Heart left ventricle (tissue), 16 donors: ENCODE results near the gene HORMAD2. TPM values are rescaled to one million over a fixed set of nuclear protein-coding genes. Genes with fewer than 3 reads are reported as not detected.
"Not testable (repeated sequence)": the region's sequence is repeated elsewhere in the genome, so short reads cannot be mapped to it uniquely, and the experiment has no call there.

Source experiments
- ATAC-seq, 4 donors: fragments of 200-7000 bp; cut with Tn5 transposase; one replicate each; pipeline ENCODE4 v1.9.1; 2020 to 2022; ENCODE audit warnings: moderate library complexity in 4 of 4, mild to moderate bottlenecking in 3 of 4, moderate number of reproducible peaks in 1 of 4
- DNase-seq, 5 donors: peaks; one replicate each; pipeline ENCODE4 v3.0.0-alpha.2; 2020
- H3K27ac ChIP-seq, 12 donors: fragments of 200-600 bp; sonication (generic) in 4 of 12; one replicate each; pipeline versions ENCODE4 v1.5.0 to v1.8.0; 2016 to 2022; ENCODE audit warnings: mild to moderate bottlenecking in 2 of 12
- H3K27me3 ChIP-seq, 9 donors: fragments of 200-600 bp; sonication (generic) in 2 of 9; one replicate each; pipeline versions ENCODE4 v1.5.1 to v1.8.0; 2016 to 2022; ENCODE audit warnings: mild to moderate bottlenecking in 3 of 9
- H3K36me3 ChIP-seq, 9 donors: fragments of 200-600 bp; sonication (generic) in 2 of 9; one replicate each; pipeline versions ENCODE4 v1.5.0 to v1.8.0; 2018 to 2022; ENCODE audit warnings: mild to moderate bottlenecking in 2 of 9
- H3K4me1 ChIP-seq, 12 donors: fragments of 200-600 bp; sonication (generic) in 4 of 12; one replicate each; pipeline versions ENCODE4 v1.5.0 to v1.8.0; 2016 to 2022; ENCODE audit warnings: mild to moderate bottlenecking in 3 of 12
- H3K4me3 ChIP-seq, 12 donors: fragments of 200-600 bp; sonication (generic) in 4 of 12; one replicate each; pipeline versions ENCODE4 v1.5.0 to v1.8.0; 2017 to 2022; ENCODE audit warnings: mild to moderate bottlenecking in 9 of 12, moderate library complexity in 4 of 12
- H3K9me3 ChIP-seq, 12 donors: fragments of 200-600 bp; sonication (generic) in 4 of 12; one replicate each; pipeline versions ENCODE4 v1.5.0 to v1.8.0; 2016 to 2022; ENCODE audit warnings: mild to moderate bottlenecking in 1 of 12
- CTCF ChIP-seq, 12 donors: fragments of 200-600 bp; sonication (generic) in 4 of 12; IDR thresholded peaks; one replicate each; pipeline versions ENCODE4 v1.5.0 to v1.8.0; 2018 to 2022; ENCODE audit warnings: antibody characterized with exemption in 12 of 12, mild to moderate bottlenecking in 5 of 12
- POLR2A ChIP-seq, 2 donors: fragments of 450-650 bp; IDR thresholded peaks; one replicate each; pipeline ENCODE4 v1.6.1; 2017; ENCODE audit warnings: antibody characterized with exemption in 2 of 2, mild to moderate bottlenecking in 2 of 2, moderate library complexity in 2 of 2
- WGBS, 4 donors: extraction: QIAGEN DNeasy Blood & Tissue Kit in 2 of 4; methylation state at CpG; one replicate each; pipeline versions ENCODE4 v1.1.5 to v1.1.7; 2013 to 2018; 5-methylcytosine and 5-hydroxymethylcytosine counted together
- intact Hi-C, 10 donors: fragments of 100-400 bp; cut with DNase I; formaldehyde crosslinking; loops; one replicate each; pipeline versions ENCODE4 v1.11.1 to v1.14.2; 2022
- polyA plus RNA-seq, 2 donors: library from polyadenylated mRNA; stranded (reverse); fragments of 200-250 nt; gene quantifications; one replicate each; pipeline ENCODE4 v1.2.3, GENCODE V29; 2013
- total RNA-seq, 9 donors: library from RNA; depleted of rRNA in 2 of 9; stranded (reverse); fragments of >200 nt in 2 of 9; fragmentation: NEBNext Ultra II Directional in 3 of 9; extraction: Animal tissue kit (Norgen Biotek cat#: 25700) in 3 of 9; gene quantifications; one replicate each; pipeline versions ENCODE4 v1.1.0 to v1.2.4, GENCODE V29; 2016 to 2023
- donor health status: ischemic (EF 13 %, LVEDD 7.1; RV severe dilation, severe dysfunction).
- donor health status: healthy with polysubstance abuse.
- donor health status: DM: no; HTN: yes; CAD: no.
- donor health status: DM: no; HTN: no; CAD: no.
- donor health status: ischemic (EF 25% LVEDD 6.9; RV normal size, moderate dysfunction).
- donor health status: ischemic (EF 25% LVEDD 5.7; RV mildly dilated, moderate dysfunction).
- donor health status: healthy.
- donor health status: DM: yes; HTN: yes; CAD: no.
- donor health status: ischemic (EF 35%, LVEDD 5.7; RV mildly dilated, moderate dysfunction).
- donor health status: nonischemic (EF 11% LVEDD 7.7; RV severe dilation, severe dysfunction).
- donor health status: DM: yes; HTN: yes; CAD: no.
- donor health status: PGD.
- donor health status: ischemic (EF 29% LVEDD 5.4; RV normal size, mild dysfunction).
- donor health status: nonischemic (EF 23%, LVEDD 6.1; RV moderate dilation, normal function).

The HORMAD2 gene
- total and polyA plus RNA-seq, 11 donors = not detected

- ATAC-seq = no peak
- intact Hi-C loops = no loop called here
- no peak for DNase-seq
- no peaks in the 10 kb centered on the region for H3K9me3 ChIP-seq
- H3K36me3 ChIP-seq = no peaks in the 10 kb centered on the region
- peaks cover 0 to 54% (median 12%) of the 10 kb centered on the region in 9 donors for H3K27me3 ChIP-seq
- no peak overlapping the region for H3K4me3 ChIP-seq
- H3K27ac ChIP-seq = no peak overlapping the region
- H3K4me1 ChIP-seq = peaks cover 0 to 35% (median 18%) of the 10 kb centered on the region in 12 donors
- 87 to 91% (median 90%) methylated on average over 4 of the region's 4 CpGs for WGBS, 4 donors
- no peak for TF ChIP-seq POLR2A (IDR thresholded peaks at IDR 0.05)
Measured at GRCh38 chr22:30198921-30199320, 118.7 kb downstream of the HORMAD2 start.

GRCh38 chr22:30200905-30201304 is 120.6 kb downstream of the HORMAD2 start:
- H3K4me3 ChIP-seq, H3K9me3 ChIP-seq, intact Hi-C loops, DNase-seq, H3K27ac ChIP-seq, ATAC-seq, H3K36me3 ChIP-seq: not testable (repeated sequence)
- 92 to 94% (median 93%) methylated on average over 10 of the region's 10 CpGs for WGBS, 4 donors
- Histone ChIP-seq H3K27me3 (peaks cover 0 to 59% (median 13%) of the 10 kb centered on the region in 9 donors), H3K4me1 (peaks cover 0 to 44% (median 20%) of the 10 kb centered on the region in 12 donors)

DNA sequence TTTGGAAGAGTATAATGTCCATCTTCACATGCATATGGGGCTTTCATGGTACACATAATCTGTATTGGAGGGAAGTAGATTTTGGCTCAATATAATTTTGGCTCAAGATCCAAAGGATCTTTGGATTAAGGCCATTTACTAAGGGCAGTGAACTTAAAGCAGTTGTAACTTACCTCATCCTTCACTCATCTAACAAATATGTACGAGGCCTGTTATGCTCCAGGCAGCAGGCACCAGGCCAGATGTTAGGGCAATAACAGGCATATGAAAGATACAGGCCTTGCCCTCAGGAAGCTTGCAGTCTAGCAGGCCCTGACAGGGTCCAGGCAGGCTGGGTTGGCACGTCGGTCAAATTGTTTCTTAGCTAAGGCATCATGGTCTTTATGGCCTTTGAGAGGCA is 121.7 kb downstream of the HORMAD2 start:
- peak overlapping the region in 5 of 12 donors; percentile 11 to 70 (median 40) for H3K27ac ChIP-seq
- intact Hi-C loops = no loop called here
- DNase-seq (no peak), ATAC-seq (no peak)
- peaks cover 0 to 67% (median 13%) of the 10 kb centered on the region in 9 donors for H3K27me3 ChIP-seq
- H3K4me1 ChIP-seq = peaks cover 0 to 44% (median 13%) of the 10 kb centered on the region in 12 donors
- WGBS, 4 donors = 77 to 89% (median 87%) methylated on average over 3 of the region's 3 CpGs
- H3K36me3 ChIP-seq = no peaks in the 10 kb centered on the region
- TF ChIP-seq CTCF (IDR thresholded peaks at IDR 0.05) (no peak), POLR2A (IDR thresholded peaks at IDR 0.05) (no peak)
- H3K4me3 ChIP-seq = no peak overlapping the region
- no peaks in the 10 kb centered on the region for H3K9me3 ChIP-seq

DNA sequence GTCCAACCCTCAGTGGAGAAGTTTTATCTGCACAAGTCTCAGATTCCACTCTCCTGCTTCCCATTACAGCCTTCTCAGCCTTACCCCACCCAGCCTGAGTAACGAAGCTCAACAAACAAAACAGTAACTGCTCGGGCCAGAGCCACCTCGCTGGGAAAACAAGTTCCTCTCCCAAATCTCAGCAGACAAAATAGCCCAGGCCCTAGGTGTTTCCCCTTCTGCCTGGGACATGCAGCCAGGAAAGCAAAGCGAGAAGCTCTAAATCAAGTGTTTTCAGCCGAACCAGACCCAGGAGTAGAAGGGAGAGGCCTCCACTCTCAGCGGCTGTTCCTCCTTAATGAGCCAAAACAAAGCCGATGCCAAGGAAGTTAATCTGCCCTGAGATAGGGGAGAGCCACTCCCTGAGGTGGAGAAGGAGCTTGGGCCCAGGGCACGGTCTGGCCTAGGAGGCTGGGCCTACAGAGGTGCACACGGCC is 122.3 kb downstream of the HORMAD2 start:
- no peaks in the 10 kb centered on the region for H3K36me3 ChIP-seq
- H3K9me3 ChIP-seq = no peaks in the 10 kb centered on the region
- peaks cover 0 to 43% (median 8%) of the 10 kb centered on the region in 12 donors for H3K4me1 ChIP-seq
- peaks cover 0 to 68% (median 13%) of the 10 kb centered on the region in 9 donors for H3K27me3 ChIP-seq
- 54 to 69% (median 58%) methylated on average over 9 of the region's 9 CpGs for WGBS, 4 donors
- intact Hi-C loops = no loop called here
- DNase-seq (no peak), ATAC-seq (peak in 3 of 4 donors; percentile 21 to 58 (median 56))
- peak overlapping the region in 8 of 12 donors; percentile 30 to 70 (median 47) for H3K27ac ChIP-seq
- no peak for TF ChIP-seq POLR2A (IDR thresholded peaks at IDR 0.05)
- TF ChIP-seq CTCF (IDR thresholded peaks at IDR 0.05) = no peak
- no peak overlapping the region for H3K4me3 ChIP-seq

GRCh38 chr22:30204015-30204741 is 123.9 kb downstream of the HORMAD2 start:
- no peaks in the 10 kb centered on the region for H3K9me3 ChIP-seq
- no peak for ATAC-seq
- H3K27ac ChIP-seq = peak overlapping the region in 10 of 12 donors; percentile 10 to 89 (median 65)
- no peak for TF ChIP-seq POLR2A (IDR thresholded peaks at IDR 0.05)
- TF ChIP-seq CTCF (IDR thresholded peaks at IDR 0.05) = no peak
- no peak overlapping the region for H3K4me3 ChIP-seq
- H3K27me3 ChIP-seq = peaks cover 0 to 75% (median 8%) of the 10 kb centered on the region in 9 donors
- DNase-seq = no peak
- peaks cover 0 to 54% (median 12%) of the 10 kb centered on the region in 12 donors for H3K4me1 ChIP-seq
- H3K36me3 ChIP-seq = no peaks in the 10 kb centered on the region
- intact Hi-C loops = no loop called here
- 67 to 74% (median 70%) methylated on average over 7 of the region's 7 CpGs for WGBS, 4 donors
